Measurements from ENCODE around the gene PPP1R16B.
A peak's percentile ranks its signal among the peaks of the same experiment; 100 is the strongest.

The PPP1R16B gene

DNA sequence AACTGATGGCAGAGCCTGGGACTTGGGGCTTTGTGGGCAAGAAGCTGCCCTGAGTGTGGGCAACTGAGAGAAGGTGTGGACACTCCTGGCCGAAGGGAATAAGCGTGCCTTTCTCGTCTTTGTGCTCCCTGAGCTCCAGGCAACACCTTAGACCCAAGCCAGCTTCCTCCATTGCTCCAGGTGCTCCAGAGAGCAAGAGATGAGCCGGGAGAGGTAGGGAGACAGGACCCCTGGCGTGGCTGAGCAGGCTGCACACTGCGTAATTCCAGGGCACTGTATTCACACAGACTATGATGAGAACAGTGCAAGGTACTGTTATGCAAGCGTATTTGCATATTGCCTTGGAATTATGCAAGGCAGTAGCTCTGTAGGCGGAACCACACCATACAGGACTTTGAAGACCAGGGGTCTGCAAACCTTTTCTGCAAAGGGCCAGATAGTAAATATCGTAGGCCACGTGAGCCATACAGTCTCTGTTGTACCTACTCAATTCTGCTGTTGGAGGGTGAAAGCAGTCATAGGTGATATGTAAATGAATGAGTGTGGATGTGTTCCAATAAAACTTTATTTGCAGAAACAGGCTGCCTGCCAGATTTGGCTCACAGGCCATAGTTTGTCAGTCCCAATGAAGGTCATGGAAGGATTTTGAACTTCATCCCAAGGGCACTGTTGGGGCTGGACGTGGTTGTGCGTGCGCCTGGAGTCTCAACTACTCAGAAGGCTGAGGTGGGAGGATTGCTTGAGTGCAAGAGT, 78.7 kb downstream of the PPP1R16B start:
- H3K36me3 ChIP-seq (ENCODE audit: insufficient read depth, low read depth, low read length) = no peaks in the 10 kb centered on the region
- H3K4me1 ChIP-seq (ENCODE audit: insufficient read depth, low read length) = no peaks in the 10 kb centered on the region
- H3K9me3 ChIP-seq (ENCODE audit: insufficient read depth, low read depth, low read length) = no peaks in the 10 kb centered on the region
- H3K27ac ChIP-seq (ENCODE audit: low read length) = no peak overlapping the region
- no peak overlapping the region for H3K4me3 ChIP-seq (ENCODE audit: low read length)
- H3K27me3 ChIP-seq (ENCODE audit: insufficient read depth, low read length) = no peaks in the 10 kb centered on the region
- no peak overlapping the region for H3K9ac ChIP-seq (ENCODE audit: low read depth, low read length)

DNA sequence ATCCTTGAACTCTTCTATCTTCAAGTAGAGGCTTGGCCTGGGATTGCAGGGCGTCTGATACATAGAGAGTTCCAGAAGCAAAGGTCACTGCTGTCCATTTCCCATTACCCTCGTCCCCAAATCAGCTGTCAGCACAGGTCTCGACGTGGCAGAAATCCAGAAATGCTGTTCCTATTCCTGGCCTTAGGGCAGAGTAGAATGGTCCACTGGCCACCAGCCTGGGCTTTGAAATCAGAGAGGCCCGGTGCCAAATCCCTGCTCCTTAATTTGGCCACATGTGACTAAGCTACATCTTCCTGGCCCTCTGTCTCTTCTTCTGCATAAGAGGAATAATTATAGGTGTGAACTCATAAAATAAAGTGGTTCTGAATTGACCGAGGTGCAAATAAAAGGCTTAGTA, 79.9 kb downstream of the PPP1R16B start:
- no peaks in the 10 kb centered on the region for H3K27me3 ChIP-seq (ENCODE audit: insufficient read depth, low read length)
- no peaks in the 10 kb centered on the region for H3K4me1 ChIP-seq (ENCODE audit: insufficient read depth, low read length)
- H3K9ac ChIP-seq (ENCODE audit: low read depth, low read length) = no peak overlapping the region
- no peak overlapping the region for H3K27ac ChIP-seq (ENCODE audit: low read length)
- no peaks in the 10 kb centered on the region for H3K36me3 ChIP-seq (ENCODE audit: insufficient read depth, low read depth, low read length)
- H3K9me3 ChIP-seq (ENCODE audit: insufficient read depth, low read depth, low read length) = no peaks in the 10 kb centered on the region
- no peak overlapping the region for H3K4me3 ChIP-seq (ENCODE audit: low read length)

DNA sequence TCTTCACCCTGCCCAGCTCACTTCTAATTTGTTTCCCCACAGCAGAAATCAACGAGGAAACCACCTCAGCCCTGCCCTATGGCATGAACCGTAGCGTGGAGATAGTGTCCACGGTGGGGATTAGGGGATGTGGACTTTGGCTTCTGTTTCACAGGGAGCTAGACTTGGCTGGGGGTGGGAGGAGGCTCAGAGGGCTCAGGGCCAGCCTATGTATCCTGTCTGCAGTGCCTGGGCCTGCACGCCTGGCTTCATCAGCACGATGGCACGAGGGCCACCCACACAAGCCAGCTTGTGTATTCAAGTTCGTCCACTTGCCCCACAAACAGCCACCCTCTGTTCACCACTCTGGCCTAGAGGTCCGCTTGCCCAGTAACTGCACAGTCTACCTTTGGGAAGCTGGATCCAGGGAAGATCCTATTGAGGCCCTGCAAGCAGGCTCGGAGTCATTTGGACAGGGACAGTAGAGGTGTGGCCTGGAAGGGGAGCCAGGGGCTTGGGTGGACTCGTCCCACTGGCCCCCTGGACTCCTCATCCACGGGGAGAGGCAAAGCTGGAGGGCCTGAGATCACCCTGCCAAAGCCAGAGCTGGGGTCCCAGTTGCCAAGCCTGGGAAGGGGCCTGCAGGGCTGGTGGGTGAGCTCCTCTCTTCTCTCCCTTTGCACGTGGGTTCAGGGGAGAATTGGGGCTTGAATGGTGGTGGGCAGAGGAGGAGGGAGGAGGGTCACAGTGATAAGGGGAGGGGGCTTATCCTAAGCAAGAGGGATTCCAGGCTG, 82.7 kb downstream of the PPP1R16B start:
- Histone ChIP-seq H3K36me3 (ENCODE audit: insufficient read depth, low read depth, low read length) (no peaks in the 10 kb centered on the region), H3K9me3 (ENCODE audit: insufficient read depth, low read depth, low read length) (no peaks in the 10 kb centered on the region), H3K27ac (ENCODE audit: low read length) (no peak overlapping the region), H3K4me1 (ENCODE audit: insufficient read depth, low read length) (peaks cover 7% of the 10 kb centered on the region), H3K27me3 (ENCODE audit: insufficient read depth, low read length) (no peaks in the 10 kb centered on the region), H3K9ac (ENCODE audit: low read depth, low read length) (no peak overlapping the region), H3K4me3 (ENCODE audit: low read length) (no peak overlapping the region)

DNA sequence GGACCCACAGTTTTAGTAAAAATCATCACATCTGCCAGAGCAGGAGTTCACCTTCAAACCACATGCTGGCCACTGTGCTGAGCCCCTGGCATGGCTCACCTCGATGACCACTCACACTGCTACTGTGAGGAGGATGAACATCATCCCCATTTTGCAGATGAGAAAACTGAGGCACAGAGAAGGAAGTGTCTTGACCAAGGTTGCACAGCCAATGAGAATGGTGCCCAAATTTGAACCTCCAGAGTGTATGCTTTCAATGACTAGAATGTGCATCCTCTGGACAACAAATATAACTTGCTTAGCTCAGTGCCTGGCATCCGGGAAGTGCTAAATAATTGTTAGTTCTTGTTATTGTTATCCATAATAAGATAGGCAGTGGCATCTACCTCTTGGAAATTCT, 83.6 kb downstream of the PPP1R16B start:
- Histone ChIP-seq H3K4me1 (ENCODE audit: insufficient read depth, low read length) (peaks cover 8% of the 10 kb centered on the region), H3K27ac (ENCODE audit: low read length) (no peak overlapping the region), H3K36me3 (ENCODE audit: insufficient read depth, low read depth, low read length) (no peaks in the 10 kb centered on the region), H3K9ac (ENCODE audit: low read depth, low read length) (no peak overlapping the region), H3K9me3 (ENCODE audit: insufficient read depth, low read depth, low read length) (no peaks in the 10 kb centered on the region), H3K27me3 (ENCODE audit: insufficient read depth, low read length) (peaks cover under 1% of the 10 kb centered on the region; the same call in 1 of the 2 replicates), H3K4me3 (ENCODE audit: low read length) (no peak overlapping the region)

DNA sequence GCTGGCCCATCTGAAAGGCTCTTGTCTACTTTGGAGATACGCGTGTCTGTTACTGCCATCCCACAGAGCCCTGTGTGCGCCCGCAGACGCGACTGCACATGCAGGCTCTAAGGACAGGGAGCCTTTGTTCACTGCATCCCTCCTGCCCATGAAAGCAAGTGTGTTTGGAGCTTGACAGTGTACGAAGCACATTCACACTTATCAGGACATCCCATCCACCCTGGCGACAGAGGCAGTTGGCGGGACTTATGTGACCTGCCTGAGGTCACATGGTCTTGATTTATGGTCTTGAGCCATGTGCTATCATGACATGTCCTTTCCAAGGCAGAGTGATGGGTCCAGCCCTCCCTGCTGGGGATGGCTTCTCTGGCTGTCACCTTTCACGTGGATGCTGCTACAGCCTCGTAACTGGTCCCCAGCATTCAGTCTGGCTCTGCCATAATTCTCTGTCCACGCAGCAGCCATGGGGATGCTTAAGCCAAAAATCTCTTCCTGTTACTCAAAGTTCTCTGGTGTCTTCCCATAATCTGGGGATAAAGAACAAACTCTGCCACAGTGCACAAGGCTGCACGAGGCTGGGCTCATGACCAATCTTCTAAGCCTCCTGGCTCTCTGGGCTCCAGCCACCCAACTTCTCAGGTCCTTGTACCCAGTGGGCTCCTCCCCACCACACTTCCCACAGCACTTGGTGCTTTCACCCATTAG, 84.4 kb downstream of the PPP1R16B start:
- no peaks in the 10 kb centered on the region for H3K9me3 ChIP-seq (ENCODE audit: insufficient read depth, low read depth, low read length)
- no peak overlapping the region for H3K9ac ChIP-seq (ENCODE audit: low read depth, low read length)
- H3K36me3 ChIP-seq (ENCODE audit: insufficient read depth, low read depth, low read length) = no peaks in the 10 kb centered on the region
- H3K27me3 ChIP-seq (ENCODE audit: insufficient read depth, low read length) = peaks cover 9% of the 10 kb centered on the region
- H3K4me1 ChIP-seq (ENCODE audit: insufficient read depth, low read length) = peaks cover 8% of the 10 kb centered on the region
- H3K4me3 ChIP-seq (ENCODE audit: low read length) = no peak overlapping the region
- no peak overlapping the region for H3K27ac ChIP-seq (ENCODE audit: low read length)

DNA sequence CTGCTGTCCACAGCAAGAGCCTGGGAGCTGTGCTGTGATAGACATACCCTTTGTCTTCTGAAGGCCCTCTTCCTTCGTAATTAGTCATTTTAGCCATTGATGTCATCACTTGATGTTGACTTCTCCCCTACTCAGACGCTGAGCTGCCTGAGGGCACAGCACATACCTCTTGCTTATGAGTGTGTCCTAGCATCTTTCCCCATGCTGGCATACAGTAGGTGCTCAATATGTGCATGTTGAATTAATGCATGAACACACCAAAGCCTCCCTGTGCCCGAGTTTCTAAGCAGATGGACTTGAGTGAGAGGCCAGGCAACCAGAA, 85.0 kb downstream of the PPP1R16B start:
- Histone ChIP-seq H3K27me3 (ENCODE audit: insufficient read depth, low read length) (peaks cover 10% of the 10 kb centered on the region), H3K9me3 (ENCODE audit: insufficient read depth, low read depth, low read length) (no peaks in the 10 kb centered on the region), H3K36me3 (ENCODE audit: insufficient read depth, low read depth, low read length) (no peaks in the 10 kb centered on the region), H3K4me1 (ENCODE audit: insufficient read depth, low read length) (peaks cover 8% of the 10 kb centered on the region), H3K9ac (ENCODE audit: low read depth, low read length) (no peak overlapping the region), H3K4me3 (ENCODE audit: low read length) (no peak overlapping the region), H3K27ac (ENCODE audit: low read length) (no peak overlapping the region)

DNA sequence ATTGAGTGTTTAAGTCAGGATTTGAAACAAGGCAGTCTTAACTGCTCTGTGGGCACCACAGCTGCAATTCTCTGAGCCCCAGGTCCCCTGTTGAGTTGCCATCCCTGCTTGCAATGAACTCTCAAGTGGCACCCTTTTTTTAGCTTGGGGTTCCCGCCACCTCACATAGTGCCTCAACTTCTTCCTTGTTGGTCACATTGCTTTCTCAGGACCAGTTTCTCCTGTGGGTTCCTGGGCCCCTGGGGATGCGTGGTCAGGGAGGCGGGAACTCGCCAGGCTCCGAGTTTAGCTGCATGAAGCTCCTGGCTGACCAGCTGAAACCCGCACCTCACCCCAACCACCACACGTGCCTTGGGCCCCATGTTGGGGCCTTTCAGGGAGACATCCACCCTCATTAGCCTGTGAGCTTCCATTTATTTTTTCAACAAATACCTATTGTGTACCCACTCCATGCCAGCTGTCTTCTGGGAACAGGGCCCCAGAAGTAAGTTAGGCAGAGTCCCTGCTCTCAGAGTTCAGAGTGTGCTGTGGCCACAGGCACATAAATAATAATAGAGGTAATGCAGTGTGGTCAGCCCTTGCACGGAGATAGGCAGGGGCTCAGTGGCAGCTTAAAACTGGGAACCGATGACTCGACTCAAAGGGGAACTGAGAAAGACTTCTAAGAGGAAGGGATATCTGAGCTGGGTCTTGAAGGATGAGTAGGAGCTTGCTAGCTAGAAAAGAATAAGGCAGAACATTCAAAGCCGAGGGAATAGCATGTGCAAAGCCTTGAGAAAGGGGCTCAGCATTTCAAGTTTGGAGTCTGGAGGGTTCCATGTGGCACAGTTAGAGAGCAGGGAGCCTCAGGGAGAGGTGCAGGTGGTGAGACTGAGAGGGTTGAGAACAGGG, 86.8 kb downstream of the PPP1R16B start:
- no peak overlapping the region for H3K4me3 ChIP-seq (ENCODE audit: low read length)
- peaks cover 10% of the 10 kb centered on the region for H3K27me3 ChIP-seq (ENCODE audit: insufficient read depth, low read length)
- no peaks in the 10 kb centered on the region for H3K9me3 ChIP-seq (ENCODE audit: insufficient read depth, low read depth, low read length)
- H3K4me1 ChIP-seq (ENCODE audit: insufficient read depth, low read length) = peaks cover 8% of the 10 kb centered on the region
- H3K27ac ChIP-seq (ENCODE audit: low read length) = no peak overlapping the region
- no peaks in the 10 kb centered on the region for H3K36me3 ChIP-seq (ENCODE audit: insufficient read depth, low read depth, low read length)
- no peak overlapping the region for H3K9ac ChIP-seq (ENCODE audit: low read depth, low read length)

DNA sequence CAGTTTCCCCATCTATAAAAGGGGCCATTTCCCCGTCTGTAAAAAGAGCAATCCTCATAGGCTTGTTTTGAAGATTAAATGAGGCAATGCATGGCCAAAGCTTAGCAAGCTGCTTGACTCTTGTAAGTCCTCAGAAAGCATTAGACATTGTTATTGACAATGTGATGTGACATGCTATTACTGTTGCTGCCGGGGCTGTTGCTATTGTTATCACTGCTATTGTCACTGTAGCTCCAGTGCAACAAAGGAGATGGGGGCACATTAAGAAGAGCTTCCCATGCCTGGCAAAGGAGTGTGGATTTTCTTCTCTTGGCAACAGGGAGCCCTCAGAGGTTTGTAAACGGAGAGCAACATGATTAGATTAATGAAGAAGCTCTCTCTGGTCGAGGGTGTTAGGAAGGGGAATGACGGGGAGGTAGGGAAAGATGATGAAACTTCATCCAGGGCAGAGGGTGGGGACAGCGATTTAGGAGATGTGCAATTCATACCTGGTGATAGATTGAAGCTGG, 87.6 kb downstream of the PPP1R16B start:
- H3K4me3 ChIP-seq (ENCODE audit: low read length) = peak overlapping the region; percentile 66; the same call in 1 of the 2 replicates
- H3K9ac ChIP-seq (ENCODE audit: low read depth, low read length) = no peak overlapping the region

DNA sequence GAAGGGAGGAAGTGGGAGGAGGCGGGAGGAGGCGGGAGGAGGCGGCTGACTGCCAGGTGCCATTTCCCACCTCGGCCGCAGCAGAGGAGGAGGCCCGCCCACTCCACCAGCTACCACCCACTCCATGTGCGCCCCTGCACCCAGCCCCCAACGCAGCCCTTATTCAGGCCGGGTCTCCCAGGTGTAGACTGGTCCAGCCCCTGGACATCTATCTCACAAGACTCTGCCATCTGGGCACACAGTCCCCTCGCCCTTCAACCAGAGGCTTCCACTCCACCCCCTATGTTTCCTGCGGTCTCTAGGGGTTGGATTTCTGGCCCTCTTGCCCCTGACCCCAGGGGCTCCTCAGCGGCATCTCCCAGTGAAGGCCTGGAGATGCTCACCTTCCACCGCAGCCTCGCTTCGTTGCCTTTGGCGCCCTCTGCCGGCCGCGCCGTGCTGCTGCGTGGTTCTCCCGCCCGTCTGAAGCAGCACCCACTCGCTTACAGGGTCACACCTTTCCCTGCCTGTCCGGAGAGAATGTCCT, 88.1 kb downstream of the PPP1R16B start:
- Histone ChIP-seq H3K4me3 (ENCODE audit: low read length) (peak overlapping the region; percentile 66; the same call in 1 of the 2 replicates), H3K4me1 (ENCODE audit: insufficient read depth, low read length) (peaks cover 8% of the 10 kb centered on the region), H3K27me3 (ENCODE audit: insufficient read depth, low read length) (peaks cover 10% of the 10 kb centered on the region), H3K9me3 (ENCODE audit: insufficient read depth, low read depth, low read length) (no peaks in the 10 kb centered on the region), H3K9ac (ENCODE audit: low read depth, low read length) (no peak overlapping the region), H3K27ac (ENCODE audit: low read length) (no peak overlapping the region), H3K36me3 (ENCODE audit: insufficient read depth, low read depth, low read length) (no peaks in the 10 kb centered on the region)

More for the DNA sequence above, 87.6 kb downstream of the PPP1R16B start:
- Histone ChIP-seq H3K27me3 (ENCODE audit: insufficient read depth, low read length) (peaks cover 10% of the 10 kb centered on the region), H3K36me3 (ENCODE audit: insufficient read depth, low read depth, low read length) (no peaks in the 10 kb centered on the region), H3K9me3 (ENCODE audit: insufficient read depth, low read depth, low read length) (no peaks in the 10 kb centered on the region), H3K27ac (ENCODE audit: low read length) (no peak overlapping the region), H3K4me1 (ENCODE audit: insufficient read depth, low read length) (peaks cover 8% of the 10 kb centered on the region)

DNA sequence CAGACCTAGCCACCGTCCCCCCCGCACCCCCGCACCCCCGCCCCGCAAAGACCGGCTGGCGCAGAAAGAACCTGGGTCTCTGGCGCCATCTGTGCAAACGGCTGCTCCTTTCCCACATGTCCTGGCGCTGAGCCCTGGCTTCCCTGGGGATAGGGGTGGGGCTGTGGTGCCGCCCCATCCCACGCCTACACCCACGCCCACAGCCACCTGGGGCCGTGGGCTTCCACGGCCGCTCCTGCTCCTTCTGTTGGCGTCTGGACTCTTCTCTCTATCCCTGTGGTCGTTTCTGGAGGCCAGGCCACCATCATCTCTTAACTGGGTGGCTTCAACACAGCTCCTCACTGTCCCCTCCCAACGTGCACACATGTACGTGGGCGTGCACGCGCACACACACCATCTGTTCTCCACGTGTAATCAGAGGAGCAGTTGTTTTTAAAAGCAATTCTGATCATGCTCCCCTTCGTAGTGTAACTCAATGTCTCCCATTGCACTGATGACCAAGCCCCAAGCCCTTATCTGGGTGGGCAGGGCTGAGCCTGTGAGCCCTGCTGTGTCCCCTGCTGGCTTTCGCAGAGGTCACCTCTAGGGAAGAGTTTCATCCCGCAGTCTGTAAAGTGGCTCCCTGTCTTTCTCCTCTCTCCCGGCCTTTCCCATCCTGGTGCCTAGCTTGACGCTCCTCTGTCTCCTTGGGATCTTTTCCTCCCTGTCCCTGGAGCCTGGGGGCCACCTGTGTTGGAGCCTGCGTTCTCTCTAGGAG, 88.8 kb downstream of the PPP1R16B start:
- H3K36me3 ChIP-seq (ENCODE audit: insufficient read depth, low read depth, low read length) = no peaks in the 10 kb centered on the region
- H3K27me3 ChIP-seq (ENCODE audit: insufficient read depth, low read length) = peaks cover 10% of the 10 kb centered on the region
- H3K27ac ChIP-seq (ENCODE audit: low read length) = no peak overlapping the region
- no peaks in the 10 kb centered on the region for H3K9me3 ChIP-seq (ENCODE audit: insufficient read depth, low read depth, low read length)
- no peak overlapping the region for H3K4me3 ChIP-seq (ENCODE audit: low read length)
- H3K9ac ChIP-seq (ENCODE audit: low read depth, low read length) = no peak overlapping the region
- peaks cover 8% of the 10 kb centered on the region for H3K4me1 ChIP-seq (ENCODE audit: insufficient read depth, low read length)

All from iPS-20b (cell line).